GM12878 (cell line): Measurements from ENCODE around the gene C16orf96. TPM values are rescaled to one million over a fixed set of nuclear protein-coding genes. Genes with fewer than 3 reads are reported as not detected.

ENCODE experiments used
- PAX8 ChIP-seq: fragments of 450-650 bp; IDR thresholded peaks from 2 replicates; pipeline ENCODE4 v1.6.1; 2017; ENCODE audit warnings: mild to moderate bottlenecking, moderate library complexity
- RUNX3 ChIP-seq: IDR thresholded peaks from 2 replicates; pipeline ENCODE4 v1.6.1; 2012; ENCODE audit warnings: low read length, inconsistent platforms
- SREBF1 ChIP-seq: IDR thresholded peaks from 2 replicates; pipeline ENCODE4 v1.6.1; 2012; ENCODE audit warnings: mild to moderate bottlenecking, low read length
- SUZ12 ChIP-seq: fragments of 200-600 bp; sonication (generic); IDR thresholded peaks from one replicate; pipeline ENCODE4 v1.6.1; 2018; ENCODE audit warnings: antibody characterized with exemption, mild to moderate bottlenecking; ENCODE audit not compliant: unreplicated experiment
- TCF12 ChIP-seq: IDR thresholded peaks from 2 replicates; pipeline ENCODE4 v1.6.1; 2011; ENCODE audit warnings: low read depth, mild to moderate bottlenecking, low read length
- WRNIP1 ChIP-seq: IDR thresholded peaks from 2 replicates; pipeline ENCODE4 v1.6.1; 2011; ENCODE audit warnings: low read depth, low read length, improper control_type of control experiment, borderline replicate concordance
- polyA plus RNA-seq, 11 experiments: library from polyadenylated mRNA; depleted of rRNA in 4 of 11; unstranded in 6 of 11; stranded (reverse) in 5 of 11; fragments of >200 nt; fragmentation: Nextera tagmentation in 4 of 11; fragmentation: Illumina TruSeq in 1 of 11; extraction: Ambion mirVana in 4 of 11; extraction: Trizol in 1 of 11; gene quantifications; 1 replicate in 1 of 11; 2 replicates in 10 of 11; pipeline versions ENCODE4 v1.2.1 to v1.2.3, GENCODE V29; 2011 to 2016; ENCODE audit warnings: inconsistent platforms in 2 of 11, missing spikeins in 2 of 11, low read depth in 1 of 11
- total RNA-seq, 4 experiments: library from RNA; depleted of rRNA in 3 of 4; stranded (reverse); fragments of >200 nt in 3 of 4; fragmentation: Illumina TruSeq in 1 of 4; extraction: Trizol in 1 of 4; gene quantifications; 2 replicates each; pipeline versions ENCODE4 v1.2.1 to v1.2.3, GENCODE V29; 2013 to 2021
- TF ChIP-seq, protein P1 (sequence below): fragments of 450-650 bp; IDR thresholded peaks from 2 replicates; pipeline ENCODE4 v1.6.1; 2017; ENCODE audit warnings: borderline replicate concordance
- TF ChIP-seq, protein P2 (sequence below): fragments of 450-650 bp; IDR thresholded peaks from 2 replicates; pipeline ENCODE4 v1.6.1; 2016; ENCODE audit warnings: mild to moderate bottlenecking, moderate library complexity, borderline replicate concordance

Gene C16orf96
- total and polyA plus RNA-seq, 10 of the 15 experiments (the other 5 are each of a cell fraction or from before 2014, with no cell fraction given), result 0.01 to 0.08 (median 0.01) TPM; not detected in 7

DNA sequence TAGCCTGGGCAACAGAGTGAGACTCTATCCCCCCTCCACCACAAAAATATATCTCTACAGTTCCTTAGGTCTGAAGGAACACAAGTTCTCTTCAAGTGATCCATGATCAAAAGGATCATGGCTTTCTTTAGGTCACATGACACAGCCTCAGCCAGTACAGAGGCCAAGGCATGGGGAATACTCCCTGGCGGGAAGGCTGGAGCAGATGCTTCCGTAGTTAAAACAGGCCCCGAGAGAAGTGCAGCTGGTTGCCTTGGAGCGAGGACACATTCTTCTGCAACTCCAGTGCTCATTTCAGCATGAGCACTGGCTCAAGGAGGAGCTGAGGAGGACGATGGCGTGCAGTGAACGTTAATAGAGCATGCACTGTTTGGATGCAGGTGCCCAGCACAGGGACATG is 31.1 kb upstream of the C16orf96 start (continued):
- TF ChIP-seq, protein P1, sequence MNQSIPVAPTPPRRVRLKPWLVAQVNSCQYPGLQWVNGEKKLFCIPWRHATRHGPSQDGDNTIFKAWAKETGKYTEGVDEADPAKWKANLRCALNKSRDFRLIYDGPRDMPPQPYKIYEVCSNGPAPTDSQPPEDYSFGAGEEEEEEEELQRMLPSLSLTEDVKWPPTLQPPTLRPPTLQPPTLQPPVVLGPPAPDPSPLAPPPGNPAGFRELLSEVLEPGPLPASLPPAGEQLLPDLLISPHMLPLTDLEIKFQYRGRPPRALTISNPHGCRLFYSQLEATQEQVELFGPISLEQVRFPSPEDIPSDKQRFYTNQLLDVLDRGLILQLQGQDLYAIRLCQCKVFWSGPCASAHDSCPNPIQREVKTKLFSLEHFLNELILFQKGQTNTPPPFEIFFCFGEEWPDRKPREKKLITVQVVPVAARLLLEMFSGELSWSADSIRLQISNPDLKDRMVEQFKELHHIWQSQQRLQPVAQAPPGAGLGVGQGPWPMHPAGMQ, result no peak
- TF ChIP-seq, protein P2, sequence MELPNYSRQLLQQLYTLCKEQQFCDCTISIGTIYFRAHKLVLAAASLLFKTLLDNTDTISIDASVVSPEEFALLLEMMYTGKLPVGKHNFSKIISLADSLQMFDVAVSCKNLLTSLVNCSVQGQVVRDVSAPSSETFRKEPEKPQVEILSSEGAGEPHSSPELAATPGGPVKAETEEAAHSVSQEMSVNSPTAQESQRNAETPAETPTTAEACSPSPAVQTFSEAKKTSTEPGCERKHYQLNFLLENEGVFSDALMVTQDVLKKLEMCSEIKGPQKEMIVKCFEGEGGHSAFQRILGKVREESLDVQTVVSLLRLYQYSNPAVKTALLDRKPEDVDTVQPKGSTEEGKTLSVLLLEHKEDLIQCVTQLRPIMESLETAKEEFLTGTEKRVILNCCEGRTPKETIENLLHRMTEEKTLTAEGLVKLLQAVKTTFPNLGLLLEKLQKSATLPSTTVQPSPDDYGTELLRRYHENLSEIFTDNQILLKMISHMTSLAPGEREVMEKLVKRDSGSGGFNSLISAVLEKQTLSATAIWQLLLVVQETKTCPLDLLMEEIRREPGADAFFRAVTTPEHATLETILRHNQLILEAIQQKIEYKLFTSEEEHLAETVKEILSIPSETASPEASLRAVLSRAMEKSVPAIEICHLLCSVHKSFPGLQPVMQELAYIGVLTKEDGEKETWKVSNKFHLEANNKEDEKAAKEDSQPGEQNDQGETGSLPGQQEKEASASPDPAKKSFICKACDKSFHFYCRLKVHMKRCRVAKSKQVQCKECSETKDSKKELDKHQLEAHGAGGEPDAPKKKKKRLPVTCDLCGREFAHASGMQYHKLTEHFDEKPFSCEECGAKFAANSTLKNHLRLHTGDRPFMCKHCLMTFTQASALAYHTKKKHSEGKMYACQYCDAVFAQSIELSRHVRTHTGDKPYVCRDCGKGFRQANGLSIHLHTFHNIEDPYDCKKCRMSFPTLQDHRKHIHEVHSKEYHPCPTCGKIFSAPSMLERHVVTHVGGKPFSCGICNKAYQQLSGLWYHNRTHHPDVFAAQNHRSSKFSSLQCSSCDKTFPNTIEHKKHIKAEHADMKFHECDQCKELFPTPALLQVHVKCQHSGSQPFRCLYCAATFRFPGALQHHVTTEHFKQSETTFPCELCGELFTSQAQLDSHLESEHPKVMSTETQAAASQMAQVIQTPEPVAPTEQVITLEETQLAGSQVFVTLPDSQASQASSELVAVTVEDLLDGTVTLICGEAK, result no peak
- no peak for TF ChIP-seq RUNX3
- no peak for TF ChIP-seq PAX8
- no peak for TF ChIP-seq TCF12
- TF ChIP-seq SREBF1, result no peak
- TF ChIP-seq WRNIP1, result no peak
- TF ChIP-seq SUZ12, result no peak
